Fibroblast of lung (primary cell): Measurements from ENCODE around the gene ZC3H12A. TPM values are rescaled to one million over a fixed set of nuclear protein-coding genes. Genes with fewer than 3 reads are reported as not detected.
A peak's percentile ranks its signal among the peaks of the same experiment; 100 is the strongest.

Source experiments
- DNase-seq, 2 donors: peaks; one replicate each; pipeline versions ENCODE4 v3.0.0 to v3.0.0-alpha.2; 2010; ENCODE audit warnings: low read depth in 2 of 2
- H2AFZ ChIP-seq: 2 replicates; pipeline ENCODE4 v1.5.1; 2012; ENCODE audit warnings: low read length, control low read depth, inconsistent platforms
- H3K27ac ChIP-seq: 2 replicates; pipeline ENCODE4 v1.5.1; 2011; ENCODE audit warnings: low read length, control low read depth; ENCODE audit not compliant: insufficient read depth
- H3K27me3 ChIP-seq: 2 replicates; pipeline ENCODE4 v1.5.1; 2011; ENCODE audit warnings: mild to moderate bottlenecking, low read length; ENCODE audit not compliant: control insufficient read depth, insufficient read depth
- H3K36me3 ChIP-seq: 2 replicates; pipeline ENCODE4 v1.5.1; 2011; ENCODE audit warnings: low read length; ENCODE audit not compliant: control insufficient read depth, insufficient read depth
- H3K4me1 ChIP-seq: 2 replicates; pipeline ENCODE4 v1.5.1; 2011; ENCODE audit warnings: low read length; ENCODE audit not compliant: control insufficient read depth, insufficient read depth; ENCODE audit errors: extremely low read depth
- H3K4me2 ChIP-seq: 2 replicates; pipeline ENCODE4 v1.5.1; 2011; ENCODE audit warnings: low read length, control low read depth; ENCODE audit not compliant: insufficient read depth; ENCODE audit errors: extremely low read depth
- H3K4me3 ChIP-seq, 4 experiments: fragments of 200-600 bp in 1 of 4; sonication (generic) in 1 of 4; replicated peaks in 1 of 4; 2 replicates each; pipeline ENCODE4 v1.5.1; 2011 to 2016; ENCODE audit warnings: low read length in 4 of 4, low read depth in 3 of 4, mild to moderate bottlenecking in 3 of 4, control low read depth in 2 of 4, inconsistent platforms in 1 of 4, mixed read lengths in 1 of 4; ENCODE audit not compliant: insufficient read depth in 1 of 4; ENCODE audit errors: control extremely low read depth in 1 of 4
- H3K79me2 ChIP-seq: 2 replicates; pipeline ENCODE4 v1.5.1; 2012; ENCODE audit warnings: mild to moderate bottlenecking, low read length, inconsistent platforms; ENCODE audit not compliant: control insufficient read depth, insufficient read depth
- H3K9ac ChIP-seq: 2 replicates; pipeline ENCODE4 v1.5.1; 2011; ENCODE audit warnings: mild to moderate bottlenecking, low read length, control low read depth; ENCODE audit not compliant: insufficient read depth
- H3K9me3 ChIP-seq: 2 replicates; pipeline ENCODE4 v1.5.1; 2012; ENCODE audit warnings: low read depth, low read length; ENCODE audit not compliant: control insufficient read depth, insufficient read depth
- H4K20me1 ChIP-seq: 2 replicates; pipeline ENCODE4 v1.5.1; 2011; ENCODE audit warnings: low read length; ENCODE audit not compliant: control insufficient read depth, insufficient read depth; ENCODE audit errors: extremely low read depth
- CTCF ChIP-seq, 2 donors: IDR thresholded peaks in 1 of 2; conservative IDR thresholded peaks in 1 of 2; 1 replicate in 1 of 2; 2 replicates in 1 of 2; pipeline ENCODE4 v1.5.1; 2011 to 2012; ENCODE audit warnings: low read length in 2 of 2, control low read depth in 1 of 2, inconsistent platforms in 1 of 2, low read depth in 1 of 2, mild to moderate bottlenecking in 1 of 2
- EZH2 ChIP-seq: IDR thresholded peaks from 2 replicates; pipeline ENCODE4 v1.5.1; 2012; ENCODE audit warnings: low read length, control low read depth, mild to moderate bottlenecking; ENCODE audit errors: missing control alignments
- polyA plus RNA-seq, 2 donors: library from polyadenylated mRNA; depleted of rRNA in 1 of 2; stranded (reverse) in 1 of 2; unstranded in 1 of 2; fragments of >200 nt; gene quantifications; 2 replicates each; pipeline ENCODE4 v1.2.1, GENCODE V29; 2011 to 2012; ENCODE audit warnings: missing spikeins in 1 of 2
- total RNA-seq: library from RNA; depleted of rRNA; stranded (reverse); fragments of >200 nt; gene quantifications from 2 replicates; pipeline ENCODE4 v1.2.1, GENCODE V29; 2014

Gene ZC3H12A
- total and polyA plus RNA-seq, 2 donors (not counting 1 experiment from before 2014, with no cell fraction given) = 4.9 to 7.8 TPM

- Histone ChIP-seq H3K9me3 (no peaks in the 10 kb centered on the region), H3K4me3 (no peak overlapping the region), H3K27me3 (no peaks in the 10 kb centered on the region), H3K27ac (no peak overlapping the region), H4K20me1 (no peaks in the 10 kb centered on the region), H3K79me2 (no peaks in the 10 kb centered on the region), H3K4me2 (no peak overlapping the region), H3K4me1 (no peaks in the 10 kb centered on the region), H2AFZ (no peak overlapping the region), H3K9ac (no peak overlapping the region), H3K36me3 (no peaks in the 10 kb centered on the region)
- DNase-seq = no peak
- TF ChIP-seq EZH2 (no peak), CTCF (conservative IDR thresholded peaks at IDR 0.05 in 1 of 2, IDR thresholded peaks at IDR 0.05 in 1 of 2; ENCODE audit: low read depth in 1 of 2, low read length in 2 of 2) (no peak)
Measured at GRCh38 chr1:37464443-37464842, 9.9 kb upstream of the ZC3H12A start.

GRCh38 chr1:37465593-37466517 is 8.5 kb upstream of the ZC3H12A start:
- no peaks in the 10 kb centered on the region for H3K79me2 ChIP-seq
- no peak overlapping the region for H3K9ac ChIP-seq
- no peaks in the 10 kb centered on the region for H4K20me1 ChIP-seq
- no peaks in the 10 kb centered on the region for H3K9me3 ChIP-seq
- H2AFZ ChIP-seq = no peak overlapping the region
- no peak overlapping the region for H3K4me2 ChIP-seq
- no peak for TF ChIP-seq CTCF (conservative IDR thresholded peaks at IDR 0.05 in 1 of 2, IDR thresholded peaks at IDR 0.05 in 1 of 2; ENCODE audit: low read depth in 1 of 2, low read length in 2 of 2)
- H3K4me1 ChIP-seq = no peaks in the 10 kb centered on the region
- peak; percentile 51 to 72 for DNase-seq
- no peaks in the 10 kb centered on the region for H3K27me3 ChIP-seq
- H3K4me3 ChIP-seq = no peak overlapping the region
- no peaks in the 10 kb centered on the region for H3K36me3 ChIP-seq
- H3K27ac ChIP-seq = no peak overlapping the region

GRCh38 chr1:37468037-37468436 is 6.3 kb upstream of the ZC3H12A start:
- no peak for TF ChIP-seq EZH2
- no peak for TF ChIP-seq CTCF (conservative IDR thresholded peaks at IDR 0.05 in 1 of 2, IDR thresholded peaks at IDR 0.05 in 1 of 2; ENCODE audit: low read depth in 1 of 2, low read length in 2 of 2)

More at GRCh38 chr1:37468037-37468436, 6.3 kb upstream of the ZC3H12A start:
- Histone ChIP-seq H4K20me1 (no peaks in the 10 kb centered on the region), H3K27me3 (no peaks in the 10 kb centered on the region), H3K4me1 (peaks cover 14% of the 10 kb centered on the region), H2AFZ (no peak overlapping the region), H3K79me2 (no peaks in the 10 kb centered on the region), H3K9me3 (no peaks in the 10 kb centered on the region), H3K36me3 (no peaks in the 10 kb centered on the region), H3K9ac (no peak overlapping the region), H3K4me3 (no peak overlapping the region), H3K4me2 (no peak overlapping the region), H3K27ac (no peak overlapping the region)
- no peak for DNase-seq
